Stimulated activated naive B cell treated with anti-CD40 and anti-IgM and Interleukin-4, amounts not matched to agents 10 μg/mL and 1 μg/mL and 100 μg/mL, for 72 hours (primary cell): ENCODE measurements around the gene SCLT1.
A peak's percentile ranks its signal among the peaks of the same experiment; 100 is the strongest.

Experiments used
- ATAC-seq, 2 donors: fragments of 150-1000 bp; cut with Tn5 transposase; replicated peaks; 2 replicates each; pipeline ENCODE4 v1.10.0; 2021; ENCODE audit warnings: moderate library complexity in 1 of 2
- DNase-seq: peaks from one replicate; pipeline ENCODE4 v3.0.0; 2021
- H3K27ac Mint-ChIP-seq: one replicate; pipeline ENCODE4 v1.8.0; 2022; ENCODE audit warnings: mild to moderate bottlenecking, mixed read lengths
- H3K27me3 Mint-ChIP-seq, 2 donors: one replicate each; pipeline ENCODE4 v1.8.0; 2022; ENCODE audit warnings: mixed read lengths in 2 of 2
- H3K36me3 Mint-ChIP-seq, 2 donors: one replicate each; pipeline ENCODE4 v1.8.0; 2022; ENCODE audit warnings: mixed read lengths in 2 of 2, mild to moderate bottlenecking in 1 of 2
- H3K4me1 Mint-ChIP-seq, 2 donors: one replicate each; pipeline ENCODE4 v1.8.0; 2022; ENCODE audit warnings: mixed read lengths in 2 of 2, mild to moderate bottlenecking in 1 of 2
- H3K4me3 Mint-ChIP-seq, 2 donors: one replicate each; pipeline ENCODE4 v1.8.0; 2022; ENCODE audit warnings: mild to moderate bottlenecking in 2 of 2, mixed read lengths in 2 of 2, moderate library complexity in 1 of 2
- H3K9me3 Mint-ChIP-seq, 2 donors: one replicate each; pipeline ENCODE4 v1.8.0; 2022; ENCODE audit warnings: mixed read lengths in 2 of 2, mild to moderate bottlenecking in 1 of 2

SCLT1 gene

GRCh38 chr4:128866269-128866668, 227.1 kb downstream of the SCLT1 start:
- peaks cover 20 to 36% of the 10 kb centered on the region in 2 donors for H3K4me1 Mint-ChIP-seq
- no peaks in the 10 kb centered on the region for H3K27me3 Mint-ChIP-seq
- no peak overlapping the region for H3K27ac Mint-ChIP-seq
- no peaks in the 10 kb centered on the region for H3K9me3 Mint-ChIP-seq
- ATAC-seq (no peak), DNase-seq (no peak)
- no peak overlapping the region for H3K4me3 Mint-ChIP-seq
- H3K36me3 Mint-ChIP-seq: peaks cover 43 to 67% of the 10 kb centered on the region in 2 donors

GRCh38 chr4:128865132-128865531, 228.2 kb downstream of the SCLT1 start:
- H3K27ac Mint-ChIP-seq: peak overlapping the region; percentile 1
- H3K4me1 Mint-ChIP-seq: peaks cover 27 to 46% of the 10 kb centered on the region in 2 donors
- H3K4me3 Mint-ChIP-seq: no peak overlapping the region
- H3K27me3 Mint-ChIP-seq: no peaks in the 10 kb centered on the region
- ATAC-seq (no peak), DNase-seq (no peak)
- peaks cover 34 to 65% of the 10 kb centered on the region in 2 donors for H3K36me3 Mint-ChIP-seq
- H3K9me3 Mint-ChIP-seq: no peaks in the 10 kb centered on the region

- no peaks in the 10 kb centered on the region for H3K9me3 Mint-ChIP-seq
- peaks cover 40 to 60% of the 10 kb centered on the region in 2 donors for H3K4me1 Mint-ChIP-seq
- DNase-seq (peak; percentile 20), ATAC-seq (no peak)
- H3K27ac Mint-ChIP-seq: peak overlapping the region; percentile 39
- H3K27me3 Mint-ChIP-seq: no peaks in the 10 kb centered on the region
- H3K36me3 Mint-ChIP-seq: peaks cover 36 to 63% of the 10 kb centered on the region in 2 donors
- no peak overlapping the region for H3K4me3 Mint-ChIP-seq
Observed at GRCh38 chr4:128863312-128864075, 229.8 kb downstream of the SCLT1 start.

GRCh38 chr4:128862608-128863311, 230.6 kb downstream of the SCLT1 start:
- H3K4me1 Mint-ChIP-seq: peaks cover 40 to 60% of the 10 kb centered on the region in 2 donors
- H3K9me3 Mint-ChIP-seq: no peaks in the 10 kb centered on the region
- H3K36me3 Mint-ChIP-seq: peaks cover 37 to 62% of the 10 kb centered on the region in 2 donors
- DNase-seq: peak; percentile 36
- H3K27me3 Mint-ChIP-seq: no peaks in the 10 kb centered on the region
- peak overlapping the region; percentile 72 for H3K27ac Mint-ChIP-seq
- peak overlapping the region in 1 of 2 donors; percentile 16 for H3K4me3 Mint-ChIP-seq
- peak; percentile 83 to 86 for ATAC-seq

- H3K27me3 Mint-ChIP-seq: no peaks in the 10 kb centered on the region
- peak overlapping the region; percentile 72 for H3K27ac Mint-ChIP-seq
- no peak for DNase-seq
- peak; percentile 41 to 52 for ATAC-seq
- H3K4me1 Mint-ChIP-seq: peaks cover 40 to 60% of the 10 kb centered on the region in 2 donors
- H3K4me3 Mint-ChIP-seq: peak overlapping the region; percentile 2 to 23
- no peaks in the 10 kb centered on the region for H3K9me3 Mint-ChIP-seq
- H3K36me3 Mint-ChIP-seq: peaks cover 36 to 67% of the 10 kb centered on the region in 2 donors
Observed at GRCh38 chr4:128861856-128862518, 231.4 kb downstream of the SCLT1 start.

- peaks cover 29 to 63% of the 10 kb centered on the region in 2 donors for H3K36me3 Mint-ChIP-seq
- no peaks in the 10 kb centered on the region for H3K27me3 Mint-ChIP-seq
- DNase-seq (no peak), ATAC-seq (peak; percentile 34 to 38)
- H3K4me3 Mint-ChIP-seq: peak overlapping the region in 1 of 2 donors; percentile 11
- H3K27ac Mint-ChIP-seq: peak overlapping the region; percentile 52
- H3K9me3 Mint-ChIP-seq: no peaks in the 10 kb centered on the region
- peaks cover 40 to 49% of the 10 kb centered on the region in 2 donors for H3K4me1 Mint-ChIP-seq
Observed at GRCh38 chr4:128859887-128860677, 233.3 kb downstream of the SCLT1 start.

GRCh38 chr4:128858879-128859671, 234.3 kb downstream of the SCLT1 start:
- H3K27ac Mint-ChIP-seq: peak overlapping the region; percentile 52
- ATAC-seq (no peak), DNase-seq (no peak)
- no peak overlapping the region for H3K4me3 Mint-ChIP-seq
- no peaks in the 10 kb centered on the region for H3K27me3 Mint-ChIP-seq
- H3K9me3 Mint-ChIP-seq: no peaks in the 10 kb centered on the region
- peaks cover 38 to 65% of the 10 kb centered on the region in 2 donors for H3K36me3 Mint-ChIP-seq
- H3K4me1 Mint-ChIP-seq: peaks cover 45 to 55% of the 10 kb centered on the region in 2 donors

- no peaks in the 10 kb centered on the region for H3K27me3 Mint-ChIP-seq
- no peaks in the 10 kb centered on the region for H3K9me3 Mint-ChIP-seq
- ATAC-seq (no peak), DNase-seq (no peak)
- no peak overlapping the region for H3K27ac Mint-ChIP-seq
- H3K4me1 Mint-ChIP-seq: peaks cover 29 to 32% of the 10 kb centered on the region in 2 donors
- peaks cover 42 to 64% of the 10 kb centered on the region in 2 donors for H3K36me3 Mint-ChIP-seq
- no peak overlapping the region for H3K4me3 Mint-ChIP-seq
Observed at GRCh38 chr4:128856246-128856645, 237.1 kb downstream of the SCLT1 start.

GRCh38 chr4:128855621-128856020, 237.7 kb downstream of the SCLT1 start:
- peaks cover 46 to 61% of the 10 kb centered on the region in 2 donors for H3K36me3 Mint-ChIP-seq

GRCh38 chr4:128854433-128854832, 238.9 kb downstream of the SCLT1 start:
- Mint-ChIP-seq H3K4me1 (peaks cover 15% of the 10 kb centered on the region in 2 donors), H3K4me3 (no peak overlapping the region), H3K9me3 (no peaks in the 10 kb centered on the region), H3K36me3 (peaks cover 47 to 63% of the 10 kb centered on the region in 2 donors), H3K27ac (peak overlapping the region; percentile 44), H3K27me3 (no peaks in the 10 kb centered on the region)
- DNase-seq (no peak), ATAC-seq (no peak)

More at GRCh38 chr4:128855621-128856020, 237.7 kb downstream of the SCLT1 start:
- no peak for ATAC-seq
- no peaks in the 10 kb centered on the region for H3K27me3 Mint-ChIP-seq
- peak overlapping the region; percentile 59 for H3K27ac Mint-ChIP-seq
- H3K4me1 Mint-ChIP-seq: peaks cover 26 to 27% of the 10 kb centered on the region in 2 donors
- no peak overlapping the region for H3K4me3 Mint-ChIP-seq
- no peak for DNase-seq
- no peaks in the 10 kb centered on the region for H3K9me3 Mint-ChIP-seq

GRCh38 chr4:128853741-128854140, 239.6 kb downstream of the SCLT1 start:
- H3K36me3 Mint-ChIP-seq: peaks cover 47 to 60% of the 10 kb centered on the region in 2 donors
- no peak for ATAC-seq
- no peak for DNase-seq
- H3K4me1 Mint-ChIP-seq: peaks cover 8 to 9% of the 10 kb centered on the region in 2 donors
- H3K27ac Mint-ChIP-seq: peak overlapping the region; percentile 44
- H3K9me3 Mint-ChIP-seq: no peaks in the 10 kb centered on the region
- H3K4me3 Mint-ChIP-seq: no peak overlapping the region
- H3K27me3 Mint-ChIP-seq: no peaks in the 10 kb centered on the region

- Mint-ChIP-seq H3K27ac (no peak overlapping the region), H3K4me1 (peaks cover 8 to 13% of the 10 kb centered on the region in 2 donors), H3K4me3 (no peak overlapping the region), H3K9me3 (no peaks in the 10 kb centered on the region), H3K36me3 (peaks cover 61 to 67% of the 10 kb centered on the region in 2 donors), H3K27me3 (no peaks in the 10 kb centered on the region)
- no peak for ATAC-seq
- no peak for DNase-seq
Observed at GRCh38 chr4:128850252-128850651, 243.1 kb downstream of the SCLT1 start.

- no peak for ATAC-seq
Observed at GRCh38 chr4:128848461-128848860, 244.9 kb downstream of the SCLT1 start.

More at GRCh38 chr4:128848461-128848860, 244.9 kb downstream of the SCLT1 start:
- DNase-seq: no peak
- no peaks in the 10 kb centered on the region for H3K27me3 Mint-ChIP-seq
- H3K9me3 Mint-ChIP-seq: no peaks in the 10 kb centered on the region
- peaks cover 0 to 4% of the 10 kb centered on the region in 2 donors for H3K4me1 Mint-ChIP-seq
- H3K4me3 Mint-ChIP-seq: no peak overlapping the region
- peak overlapping the region; percentile 1 for H3K27ac Mint-ChIP-seq
- H3K36me3 Mint-ChIP-seq: peaks cover 53 to 66% of the 10 kb centered on the region in 2 donors
